GM23248 (cell line): ENCODE results near the gene DDX53.

Source experiments
- EZH2 ChIP-seq: fragments of 200-600 bp; sonication (generic); IDR thresholded peaks from 2 replicates; pipeline ENCODE4 v1.6.1; 2018; ENCODE audit warnings: antibody characterized with exemption, mild to moderate bottlenecking; ENCODE audit not compliant: insufficient read depth, poor library complexity, severe bottlenecking
- EZH2phosphoT487 ChIP-seq: fragments of 200-600 bp; sonication (generic); IDR thresholded peaks from 2 replicates; pipeline ENCODE4 v1.6.1; 2018; ENCODE audit warnings: antibody characterized with exemption, moderate library complexity, mild to moderate bottlenecking, low read depth; ENCODE audit not compliant: insufficient read depth

DNA sequence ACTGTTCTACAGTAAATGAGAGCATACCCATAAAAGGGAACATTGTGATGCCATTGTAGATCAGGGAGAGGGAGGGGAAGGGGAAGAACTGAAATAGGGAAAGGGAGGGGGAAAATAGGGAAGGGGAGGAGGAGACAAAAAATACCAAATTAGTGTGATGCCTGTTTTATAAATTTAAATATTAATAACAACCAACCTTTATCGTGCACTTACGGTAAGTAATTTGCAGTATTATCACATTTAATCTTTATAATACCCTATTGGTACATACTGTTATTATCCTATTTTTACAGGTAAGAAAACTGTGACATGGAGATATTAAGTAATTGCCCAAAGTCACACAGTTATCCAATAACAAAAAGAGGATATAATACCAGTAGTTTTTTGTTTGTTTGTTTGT, 41.5 kb upstream of the DDX53 start:
- no peak for TF ChIP-seq EZH2phosphoT487
- TF ChIP-seq EZH2 = no peak
